Keratinocyte (primary cell): ENCODE measurements around the gene HLA-F. TPM values are rescaled to one million over a fixed set of nuclear protein-coding genes. Genes with fewer than 3 reads are reported as not detected.

ENCODE experiments used
- DNase-seq: peaks from one replicate; pipeline ENCODE4 v3.0.0-alpha.2; 2011; ENCODE audit warnings: low read depth, missing footprints, low spot score
- FAIRE-seq: peaks from 2 replicates; lab custom pipeline; 2011; peaks lifted over from hg19 to GRCh38; lab: Jason Lieb, UNC
- H2AFZ ChIP-seq: 2 replicates; pipeline ENCODE4 v1.6.0; 2012; ENCODE audit warnings: low read length, control low read depth, inconsistent platforms; ENCODE audit not compliant: control insufficient read depth
- H3K27ac ChIP-seq: 2 replicates; pipeline ENCODE4 v1.5.1; 2011; ENCODE audit warnings: low read length; ENCODE audit not compliant: control insufficient read depth, insufficient read depth
- H3K27me3 ChIP-seq: 3 replicates; pipeline ENCODE4 v1.6.0; 2011; ENCODE audit warnings: low read length; ENCODE audit not compliant: control insufficient read depth, insufficient read depth; ENCODE audit errors: extremely low read depth
- H3K36me3 ChIP-seq, 2 experiments: 2 replicates in 1 of 2; 3 replicates in 1 of 2; pipeline ENCODE4 v1.5.1; 2011; ENCODE audit warnings: low read length in 2 of 2, mild to moderate bottlenecking in 1 of 2; ENCODE audit not compliant: control insufficient read depth in 2 of 2, insufficient read depth in 2 of 2; ENCODE audit errors: extremely low read depth in 1 of 2
- H3K4me1 ChIP-seq: 3 replicates; pipeline ENCODE4 v1.5.1; 2011; ENCODE audit warnings: low read length; ENCODE audit not compliant: control insufficient read depth, insufficient read depth; ENCODE audit errors: extremely low read depth
- H3K4me2 ChIP-seq: 3 replicates; pipeline ENCODE4 v1.6.0; 2011; ENCODE audit warnings: low read depth, low read length; ENCODE audit not compliant: control insufficient read depth, insufficient read depth; ENCODE audit errors: extremely low read depth
- H3K4me3 ChIP-seq, 3 experiments: fragments of 200-600 bp in 1 of 3; sonication (generic) in 1 of 3; 2 replicates in 2 of 3; 3 replicates in 1 of 3; pipeline ENCODE4 v1.5.1; 2011 to 2016; ENCODE audit warnings: low read length in 3 of 3, mild to moderate bottlenecking in 3 of 3, control low read depth in 2 of 3, inconsistent platforms in 1 of 3, low read depth in 1 of 3, mixed read lengths in 1 of 3, mixed run types in 1 of 3, moderate library complexity in 1 of 3; ENCODE audit not compliant: control insufficient read depth in 2 of 3, insufficient read depth in 2 of 3; ENCODE audit errors: extremely low read depth in 1 of 3
- H3K79me2 ChIP-seq: 2 replicates; pipeline ENCODE4 v1.6.0; 2012; ENCODE audit warnings: low read length; ENCODE audit not compliant: control insufficient read depth, insufficient read depth
- H3K9ac ChIP-seq: 3 replicates; pipeline ENCODE4 v1.6.0; 2011; ENCODE audit warnings: low read length; ENCODE audit not compliant: control insufficient read depth, insufficient read depth; ENCODE audit errors: extremely low read depth
- H3K9me1 ChIP-seq: 3 replicates; pipeline ENCODE4 v1.6.0; 2011; ENCODE audit warnings: low read length; ENCODE audit not compliant: control insufficient read depth, insufficient read depth; ENCODE audit errors: extremely low read depth
- H3K9me3 ChIP-seq: 2 replicates; pipeline ENCODE4 v1.5.1; 2012; ENCODE audit warnings: low read depth, low read length; ENCODE audit not compliant: control insufficient read depth
- H4K20me1 ChIP-seq: 3 replicates; pipeline ENCODE4 v1.6.0; 2011; ENCODE audit warnings: low read length; ENCODE audit not compliant: control insufficient read depth, insufficient read depth; ENCODE audit errors: extremely low read depth
- CTCF ChIP-seq, 3 experiments: IDR thresholded peaks in 1 of 3; conservative IDR thresholded peaks in 1 of 3; optimal IDR thresholded peaks in 1 of 3; 2 replicates in 2 of 3; 3 replicates in 1 of 3; pipeline versions ENCODE3 to v1.5.1; 2011; ENCODE audit warnings: low read length in 3 of 3, mild to moderate bottlenecking in 3 of 3, moderate library complexity in 2 of 3, control low read depth in 1 of 3, inconsistent platforms in 1 of 3; ENCODE audit not compliant: insufficient read depth in 2 of 3; ENCODE audit errors: extremely low read depth in 1 of 3
- EZH2 ChIP-seq: IDR thresholded peaks from one replicate; pipeline ENCODE4 v1.6.1; 2012; ENCODE audit warnings: inconsistent platforms, mild to moderate bottlenecking, low read length, moderate library complexity
- dilution Hi-C: fragments of 300-500 bp; cut with MboI; formaldehyde crosslinking; loops from one replicate; pipeline ENCODE4 v1.7.0; 2020; ENCODE audit warnings: low sequenced_read_pairs; ENCODE audit not compliant: extremely low pct_ligation_motif_present
- polyA plus RNA-seq, 5 experiments: library from polyadenylated mRNA; depleted of rRNA in 3 of 5; stranded (reverse) in 3 of 5; stranded (forward) in 1 of 5; unstranded in 1 of 5; fragments of >200 nt; gene quantifications; 1 replicate in 1 of 5; 2 replicates in 3 of 5; 3 replicates in 1 of 5; pipeline versions ENCODE4 v1.2.1 to v1.2.3, GENCODE V29; 2011 to 2012; ENCODE audit warnings: missing spikeins in 2 of 5, low read depth in 1 of 5, low replicate concordance in 1 of 5

Gene HLA-F
- polyA plus RNA-seq, 1 donor (not counting 4 experiments of a cell fraction or from before 2014, with no cell fraction given): 36.2 TPM

- H3K27ac ChIP-seq: no peak overlapping the region
- no peaks in the 10 kb centered on the region for H3K9me1 ChIP-seq
- H3K4me2 ChIP-seq: no peak overlapping the region
- DNase-seq: no peak
- H3K27me3 ChIP-seq: no peaks in the 10 kb centered on the region
- no peaks in the 10 kb centered on the region for H4K20me1 ChIP-seq
- dilution Hi-C loops: no loop called here
- no peak overlapping the region for H2AFZ ChIP-seq
- no peak overlapping the region for H3K4me3 ChIP-seq
- no peak for TF ChIP-seq CTCF (optimal IDR thresholded peaks at IDR 0.05 in 1 of 3, IDR thresholded peaks at IDR 0.05 in 1 of 3, conservative IDR thresholded peaks at IDR 0.05 in 1 of 3; ENCODE audit: extremely low read depth in 1 of 3, insufficient read depth in 2 of 3, low read length in 3 of 3)
- TF ChIP-seq EZH2: no peak
- FAIRE-seq: no peak
- H3K9me3 ChIP-seq: no peaks in the 10 kb centered on the region
- peaks cover 21% of the 10 kb centered on the region for H3K4me1 ChIP-seq
- no peak overlapping the region for H3K9ac ChIP-seq
- H3K79me2 ChIP-seq: no peaks in the 10 kb centered on the region
- H3K36me3 ChIP-seq: no peaks in the 10 kb centered on the region
Measured at GRCh38 chr6:29758761-29759160, 35.5 kb downstream of the HLA-F start.

GRCh38 chr6:29759457-29759856 lies 36.2 kb downstream of the HLA-F start:
- FAIRE-seq (no peak), DNase-seq (no peak)
- TF ChIP-seq CTCF (optimal IDR thresholded peaks at IDR 0.05 in 1 of 3, IDR thresholded peaks at IDR 0.05 in 1 of 3, conservative IDR thresholded peaks at IDR 0.05 in 1 of 3; ENCODE audit: extremely low read depth in 1 of 3, insufficient read depth in 2 of 3, low read length in 3 of 3) (no peak), EZH2 (no peak)
- H3K9me3 ChIP-seq: no peaks in the 10 kb centered on the region
- no peak overlapping the region for H2AFZ ChIP-seq
- no peaks in the 10 kb centered on the region for H3K27me3 ChIP-seq
- dilution Hi-C loops: no loop called here
- no peaks in the 10 kb centered on the region for H3K36me3 ChIP-seq
- peaks cover 28% of the 10 kb centered on the region for H3K4me1 ChIP-seq
- no peak overlapping the region for H3K27ac ChIP-seq
- H4K20me1 ChIP-seq: no peaks in the 10 kb centered on the region
- H3K4me2 ChIP-seq: no peak overlapping the region
- no peak overlapping the region for H3K9ac ChIP-seq
- no peaks in the 10 kb centered on the region for H3K9me1 ChIP-seq
- H3K79me2 ChIP-seq: no peaks in the 10 kb centered on the region
- H3K4me3 ChIP-seq: no peak overlapping the region
